SK-N-SH treated with all-trans-retinoic acid at 6 μM for 48 hours (cell line): ENCODE data around the gene SLC2A5.

Experiments
- ATAC-seq: fragments of 200-7000 bp; cut with Tn5 transposase; 3 replicates; pipeline ENCODE4 v1.9.1; 2020; ENCODE audit warnings: mild to moderate bottlenecking, moderate library complexity
- ARNTL ChIP-seq: fragments of 450-650 bp; formaldehyde crosslinking; IDR thresholded peaks from 2 replicates; pipeline ENCODE4 v1.5.0; 2020; ENCODE audit warnings: low read depth, mild to moderate bottlenecking, moderate library complexity, borderline replicate concordance
- CREB5 ChIP-seq: fragments of 250-450 bp; sonication (Bioruptor Pico); IDR thresholded peaks from 2 replicates; pipeline ENCODE4 v1.5.1; 2020; ENCODE audit warnings: low read depth, mild to moderate bottlenecking, moderate library complexity
- CSDC2 ChIP-seq: fragments of 250-450 bp; sonication (Bioruptor Pico); IDR thresholded peaks from 2 replicates; pipeline ENCODE4 v1.5.0; 2020; ENCODE audit warnings: mild to moderate bottlenecking, moderate library complexity
- GLIS3 ChIP-seq: fragments of 250-450 bp; sonication (Bioruptor Pico); IDR thresholded peaks from 2 replicates; pipeline ENCODE4 v1.5.0; 2020; ENCODE audit warnings: mild to moderate bottlenecking, moderate library complexity
- ISL1 ChIP-seq: fragments of 250-450 bp; sonication (Bioruptor Pico); IDR thresholded peaks from 2 replicates; pipeline ENCODE4 v2.1.2; 2022; ENCODE audit warnings: mild to moderate bottlenecking, moderate library complexity
- OSR1 ChIP-seq: fragments of 250-450 bp; sonication (Bioruptor Pico); IDR thresholded peaks from 2 replicates; pipeline ENCODE4 v1.8.0; 2022; ENCODE audit warnings: moderate library complexity, mild to moderate bottlenecking, inconsistent platforms
- PATZ1 ChIP-seq: fragments of 250-450 bp; sonication (Bioruptor Pico); IDR thresholded peaks from 2 replicates; pipeline ENCODE4 v1.8.0; 2020; ENCODE audit warnings: mild to moderate bottlenecking, moderate library complexity, borderline replicate concordance
- PPARA ChIP-seq: fragments of 250-450 bp; sonication (Bioruptor Pico); IDR thresholded peaks from 2 replicates; pipeline ENCODE4 v1.5.0; 2020; ENCODE audit warnings: mild to moderate bottlenecking, borderline replicate concordance
- RARB ChIP-seq: fragments of 250-450 bp; sonication (Bioruptor Pico); IDR thresholded peaks from 2 replicates; pipeline ENCODE4 v1.8.0; 2021; ENCODE audit warnings: mild to moderate bottlenecking, moderate library complexity
- SNAI2 ChIP-seq: fragments of 250-450 bp; sonication (Bioruptor Pico); IDR thresholded peaks from 2 replicates; pipeline ENCODE4 v1.5.0; 2020; ENCODE audit warnings: mild to moderate bottlenecking, moderate library complexity
- TCF4 ChIP-seq: fragments of 250-450 bp; sonication (Bioruptor Pico); IDR thresholded peaks from 2 replicates; pipeline ENCODE4 v1.8.0; 2021; ENCODE audit warnings: mild to moderate bottlenecking, moderate library complexity, borderline replicate concordance
- TOX ChIP-seq: fragments of 250-450 bp; sonication (Bioruptor Pico); IDR thresholded peaks from 2 replicates; pipeline ENCODE4 v1.8.0; 2021; ENCODE audit warnings: mild to moderate bottlenecking, moderate library complexity, borderline replicate concordance
- ZC3H10 ChIP-seq: fragments of 250-450 bp; sonication (Bioruptor Pico); IDR thresholded peaks from 2 replicates; pipeline ENCODE4 v1.5.1; 2021; ENCODE audit warnings: mild to moderate bottlenecking, moderate library complexity
- ZFP3 ChIP-seq: fragments of 250-450 bp; sonication (Bioruptor Pico); IDR thresholded peaks from 2 replicates; pipeline ENCODE4 v1.5.0; 2020; ENCODE audit warnings: mild to moderate bottlenecking, moderate library complexity
- ZFP30 ChIP-seq: fragments of 450-650 bp; formaldehyde crosslinking; IDR thresholded peaks from 2 replicates; pipeline ENCODE4 v1.5.0; 2022; ENCODE audit warnings: mild to moderate bottlenecking, moderate library complexity
- ZNF565 ChIP-seq: fragments of 450-650 bp; formaldehyde crosslinking; conservative IDR thresholded peaks from 2 replicates; pipeline ENCODE4 v1.5.0; 2020; ENCODE audit warnings: low read depth, mild to moderate bottlenecking, moderate library complexity
- ZNF8 ChIP-seq: fragments of 450-650 bp; formaldehyde crosslinking; IDR thresholded peaks from 2 replicates; pipeline ENCODE4 v1.5.0; 2020; ENCODE audit warnings: mild to moderate bottlenecking, moderate library complexity
- TF ChIP-seq, protein P1 (sequence below): fragments of 250-450 bp; sonication (Bioruptor Pico); IDR thresholded peaks from 2 replicates; pipeline ENCODE4 v1.5.1; 2021; ENCODE audit warnings: mild to moderate bottlenecking, moderate library complexity
- TF ChIP-seq, protein P2 (sequence below): fragments of 250-450 bp; sonication (Bioruptor Pico); IDR thresholded peaks from 2 replicates; pipeline ENCODE4 v1.8.0; 2021; ENCODE audit warnings: low read depth, mild to moderate bottlenecking, moderate library complexity, borderline replicate concordance

The SLC2A5 gene

DNA sequence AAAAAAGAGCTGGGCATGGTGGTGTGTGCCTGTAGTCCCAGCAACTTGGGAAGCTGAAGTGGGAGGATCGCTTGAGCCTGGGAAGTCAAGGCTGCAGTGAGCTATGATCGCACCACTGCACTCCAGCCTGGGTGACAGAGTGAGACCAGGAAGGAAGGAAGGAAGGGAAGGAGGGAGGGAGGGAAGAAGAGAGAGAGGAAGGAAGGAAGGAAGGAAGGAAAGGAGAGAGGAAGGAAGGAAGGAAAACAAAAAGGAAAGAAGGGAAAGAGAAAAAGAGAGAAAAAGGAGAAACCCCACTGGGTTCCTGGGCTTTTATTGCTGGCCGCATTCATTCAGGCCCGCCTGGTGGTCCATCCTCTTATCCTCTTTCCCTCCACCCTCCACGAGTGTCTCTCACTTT lies 53.0 kb downstream of the SLC2A5 start:
- ATAC-seq = no peak
- TF ChIP-seq, protein P1, sequence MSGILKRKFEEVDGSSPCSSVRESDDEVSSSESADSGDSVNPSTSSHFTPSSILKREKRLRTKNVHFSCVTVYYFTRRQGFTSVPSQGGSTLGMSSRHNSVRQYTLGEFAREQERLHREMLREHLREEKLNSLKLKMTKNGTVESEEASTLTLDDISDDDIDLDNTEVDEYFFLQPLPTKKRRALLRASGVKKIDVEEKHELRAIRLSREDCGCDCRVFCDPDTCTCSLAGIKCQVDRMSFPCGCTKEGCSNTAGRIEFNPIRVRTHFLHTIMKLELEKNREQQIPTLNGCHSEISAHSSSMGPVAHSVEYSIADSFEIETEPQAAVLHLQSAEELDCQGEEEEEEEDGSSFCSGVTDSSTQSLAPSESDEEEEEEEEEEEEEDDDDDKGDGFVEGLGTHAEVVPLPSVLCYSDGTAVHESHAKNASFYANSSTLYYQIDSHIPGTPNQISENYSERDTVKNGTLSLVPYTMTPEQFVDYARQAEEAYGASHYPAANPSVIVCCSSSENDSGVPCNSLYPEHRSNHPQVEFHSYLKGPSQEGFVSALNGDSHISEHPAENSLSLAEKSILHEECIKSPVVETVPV (CRISPR knock-in tag) = no peak
- no peak for TF ChIP-seq CREB5 (CRISPR knock-in tag)
- TF ChIP-seq, protein P2, sequence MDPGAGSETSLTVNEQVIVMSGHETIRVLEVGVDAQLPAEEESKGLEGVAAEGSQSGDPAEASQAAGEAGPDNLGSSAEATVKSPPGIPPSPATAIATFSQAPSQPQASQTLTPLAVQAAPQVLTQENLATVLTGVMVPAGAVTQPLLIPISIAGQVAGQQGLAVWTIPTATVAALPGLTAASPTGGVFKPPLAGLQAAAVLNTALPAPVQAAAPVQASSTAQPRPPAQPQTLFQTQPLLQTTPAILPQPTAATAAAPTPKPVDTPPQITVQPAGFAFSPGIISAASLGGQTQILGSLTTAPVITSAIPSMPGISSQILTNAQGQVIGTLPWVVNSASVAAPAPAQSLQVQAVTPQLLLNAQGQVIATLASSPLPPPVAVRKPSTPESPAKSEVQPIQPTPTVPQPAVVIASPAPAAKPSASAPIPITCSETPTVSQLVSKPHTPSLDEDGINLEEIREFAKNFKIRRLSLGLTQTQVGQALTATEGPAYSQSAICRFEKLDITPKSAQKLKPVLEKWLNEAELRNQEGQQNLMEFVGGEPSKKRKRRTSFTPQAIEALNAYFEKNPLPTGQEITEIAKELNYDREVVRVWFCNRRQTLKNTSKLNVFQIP (CRISPR knock-in tag) = no peak
- no peak for TF ChIP-seq GLIS3 (CRISPR knock-in tag)
- TF ChIP-seq ZNF565 (CRISPR knock-in tag) = no peak

DNA sequence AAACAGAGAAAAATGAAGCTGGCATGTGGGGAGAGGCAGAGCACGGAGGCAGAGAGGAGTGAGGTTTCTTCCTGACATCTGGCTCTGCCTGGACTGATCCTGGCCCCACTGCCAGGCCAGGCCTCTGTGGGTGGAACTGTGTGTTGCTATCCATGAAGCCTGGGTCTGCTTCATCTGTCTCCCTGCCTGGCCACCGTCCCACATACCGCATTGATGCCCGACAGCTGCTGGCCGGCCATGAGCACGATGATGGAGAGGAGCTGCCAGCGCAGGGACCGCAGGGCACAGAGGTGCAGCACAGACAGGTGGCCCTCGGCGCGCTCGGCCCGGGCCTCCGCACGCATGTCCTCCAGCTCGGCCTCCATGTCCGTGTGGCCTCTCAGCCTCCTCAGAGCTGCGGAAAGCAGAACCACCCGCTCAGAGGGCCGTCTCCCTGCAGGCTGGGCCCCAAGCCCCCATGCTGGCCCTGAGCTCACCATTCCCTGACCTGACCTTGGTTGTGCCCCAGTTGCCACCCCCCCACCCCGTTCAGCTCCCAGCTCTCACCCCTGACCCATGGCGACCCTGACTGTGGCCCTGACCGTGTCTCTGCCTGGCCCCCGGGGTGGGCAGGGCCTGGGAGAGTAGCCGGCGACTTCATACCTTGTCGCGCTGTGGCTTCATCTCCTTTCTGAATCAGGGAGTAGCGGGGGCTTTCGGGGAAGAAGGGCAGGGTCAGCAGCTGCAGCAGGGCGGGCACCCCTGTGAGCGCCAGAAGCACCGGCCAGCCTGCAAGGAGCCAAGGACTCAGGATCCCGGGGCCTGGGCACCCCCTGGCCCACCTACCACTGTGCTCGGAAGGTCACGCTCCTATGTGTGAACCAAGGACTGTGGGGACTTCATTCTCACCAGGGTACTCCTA lies 54.7 kb downstream of the SLC2A5 start:
- TF ChIP-seq ZFP3 (no peak), TCF4 (CRISPR knock-in tag) (no peak), CSDC2 (CRISPR knock-in tag) (no peak), TOX (CRISPR knock-in tag) (no peak), CREB5 (CRISPR knock-in tag) (no peak), RARB (CRISPR knock-in tag) (no peak)
- ATAC-seq = no peak

DNA sequence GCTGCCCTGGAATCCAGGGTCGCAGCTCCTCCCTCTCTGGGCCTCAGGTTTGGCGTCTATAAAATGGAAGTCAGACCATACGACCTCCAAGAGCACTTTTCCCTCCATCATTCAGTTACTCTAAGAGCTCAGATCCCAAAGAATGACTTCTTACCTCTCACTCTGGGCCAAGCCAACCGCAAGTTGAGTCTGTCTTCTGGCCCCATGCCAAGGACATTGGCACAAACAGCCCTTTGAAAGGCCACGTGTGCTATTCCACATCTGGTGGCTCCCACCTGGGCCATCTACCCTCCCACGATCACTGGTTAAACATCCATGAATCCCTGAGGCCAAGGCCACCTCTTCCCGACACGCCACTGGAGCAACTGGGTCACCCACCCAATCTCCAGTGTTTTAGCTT lies 55.6 kb downstream of the SLC2A5 start:
- no peak for ATAC-seq
- TF ChIP-seq, protein P2 (CRISPR knock-in tag) = no peak
- TF ChIP-seq ZNF8 (CRISPR knock-in tag) = no peak
- no peak for TF ChIP-seq ISL1 (CRISPR knock-in tag)
- TF ChIP-seq TOX (CRISPR knock-in tag) = no peak
- no peak for TF ChIP-seq ZFP3
- no peak for TF ChIP-seq ARNTL (CRISPR knock-in tag)
- no peak for TF ChIP-seq ZC3H10 (CRISPR knock-in tag)
- TF ChIP-seq CREB5 (CRISPR knock-in tag) = no peak
- no peak for TF ChIP-seq RARB (CRISPR knock-in tag)
- no peak for TF ChIP-seq TCF4 (CRISPR knock-in tag)

- ATAC-seq = no peak
- TF ChIP-seq TCF4 (CRISPR knock-in tag) (no peak), CREB5 (CRISPR knock-in tag) (no peak), SNAI2 (CRISPR knock-in tag) (no peak), ZNF8 (CRISPR knock-in tag) (no peak), OSR1 (CRISPR knock-in tag) (no peak), ZC3H10 (CRISPR knock-in tag) (no peak), PPARA (CRISPR knock-in tag) (no peak), ZFP30 (CRISPR knock-in tag) (no peak), PATZ1 (no peak)
- TF ChIP-seq, protein P1 (CRISPR knock-in tag) = no peak
These were observed 58.6 kb downstream of the SLC2A5 start for GRCh38 chr1:9010781-9011323.
